ENCODE measurements around the gene AQP6.

AQP6 gene

DNA sequence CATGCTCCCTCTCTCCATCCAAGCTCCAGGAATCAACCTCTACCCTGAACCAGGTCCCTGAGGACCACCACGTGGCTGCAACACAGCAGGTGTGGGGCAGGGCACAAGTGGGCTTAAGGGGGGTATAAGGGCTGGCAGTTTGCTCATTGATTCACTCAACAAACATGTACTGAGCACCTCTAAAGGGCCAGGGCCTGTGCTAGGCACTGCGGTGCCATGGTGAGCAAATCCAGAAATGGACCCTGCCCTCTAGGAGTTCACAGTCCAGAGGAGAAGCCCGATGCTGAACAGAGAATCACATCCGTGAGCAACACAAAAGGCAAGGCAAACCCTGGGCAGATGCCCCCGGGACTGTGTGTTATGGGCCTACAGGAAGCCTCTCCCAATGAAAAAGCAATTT is 28.7 kb upstream of the AQP6 start:
- no peak for TF ChIP-seq CTCF (IDR thresholded peaks at IDR 0.05; ENCODE audit: extremely low read depth, missing control alignments)
- DNase-seq (ENCODE audit: low spot score) = no peak

DNA sequence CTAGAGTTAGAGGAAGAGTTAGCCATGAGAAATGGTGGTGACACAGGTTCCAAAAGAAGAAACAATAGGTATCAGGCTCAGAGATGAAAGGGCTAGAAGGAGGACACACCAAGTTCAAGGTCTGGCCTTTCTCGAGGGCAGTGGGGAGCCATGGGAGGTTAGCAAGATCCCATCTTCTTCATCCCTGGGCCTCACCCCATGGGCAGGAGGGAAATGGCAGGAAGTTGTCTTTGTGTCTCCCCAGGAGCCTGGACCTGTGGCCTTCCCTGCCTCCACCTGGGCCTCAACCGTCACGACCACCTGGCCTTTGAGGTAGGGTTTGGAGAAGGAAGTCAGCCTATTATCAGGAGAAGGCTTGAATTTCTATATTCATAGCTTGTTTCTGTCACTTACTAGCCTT is 28.0 kb upstream of the AQP6 start:
- no peak for TF ChIP-seq CTCF (IDR thresholded peaks at IDR 0.05; ENCODE audit: extremely low read depth, missing control alignments)
- no peak for DNase-seq (ENCODE audit: low spot score)

DNA sequence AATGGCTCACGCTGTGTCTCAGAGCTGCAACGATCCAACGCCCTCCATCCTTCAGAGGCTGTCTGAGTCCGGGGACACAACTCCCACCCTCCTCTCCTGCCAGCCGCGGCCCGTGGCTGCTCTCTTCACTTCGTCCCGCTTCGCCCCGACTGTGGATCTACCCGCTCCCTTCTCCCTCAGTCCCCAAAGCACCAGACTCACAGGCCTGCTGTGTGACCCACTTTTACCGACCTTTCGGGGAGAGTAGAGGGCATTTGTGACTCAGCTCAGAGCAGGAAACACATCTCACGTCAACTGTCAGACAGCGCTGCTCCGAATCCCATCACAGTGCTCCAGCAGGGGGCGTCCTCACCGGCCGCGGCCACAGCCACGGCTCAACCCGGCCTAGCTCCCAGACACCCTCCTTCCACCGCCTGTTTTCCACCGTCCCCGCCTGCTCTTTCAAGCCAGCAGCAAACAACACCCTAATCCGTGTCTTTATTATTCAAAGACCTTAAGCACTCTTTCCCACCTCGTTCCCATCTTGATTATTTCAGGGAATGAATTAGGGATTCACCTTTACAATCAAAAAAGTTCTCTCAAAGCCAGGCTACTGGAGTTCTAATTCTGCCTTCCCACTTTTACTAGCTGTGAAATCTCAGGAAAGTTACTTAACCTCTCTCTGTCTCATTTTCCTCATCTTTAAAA is 27.2 kb upstream of the AQP6 start:
- peak; percentile 96 for TF ChIP-seq CTCF (IDR thresholded peaks at IDR 0.05; ENCODE audit: extremely low read depth, missing control alignments)
- DNase-seq (ENCODE audit: low spot score) = peak; percentile 91

DNA sequence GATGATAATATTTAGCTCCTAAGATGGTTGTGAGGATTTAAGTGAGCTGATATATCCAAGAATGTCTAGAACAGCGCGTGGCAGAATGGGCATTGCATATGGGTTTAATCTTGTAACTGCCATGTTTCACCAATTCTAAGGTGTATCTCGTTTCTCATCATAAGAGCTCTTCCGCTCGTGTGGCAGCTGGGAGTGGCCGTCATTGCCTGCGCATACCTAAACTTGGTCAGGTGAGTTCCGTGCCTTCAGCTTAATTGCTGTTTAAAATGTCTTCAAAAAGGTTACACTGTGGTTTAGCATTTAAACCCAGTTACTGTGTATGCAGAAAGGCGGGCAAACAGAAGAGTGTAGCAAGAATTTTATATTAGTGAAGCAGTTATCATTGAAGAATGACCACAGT is 26.7 kb upstream of the AQP6 start:
- no peak for TF ChIP-seq CTCF (IDR thresholded peaks at IDR 0.05; ENCODE audit: extremely low read depth, missing control alignments)
- DNase-seq (ENCODE audit: low spot score) = no peak

- DNase-seq (ENCODE audit: low spot score) = no peak
- no peak for TF ChIP-seq CTCF (IDR thresholded peaks at IDR 0.05; ENCODE audit: extremely low read depth, missing control alignments)
Observed at GRCh38 chr12:49946497-49946896, 26.2 kb upstream of the AQP6 start.

DNA sequence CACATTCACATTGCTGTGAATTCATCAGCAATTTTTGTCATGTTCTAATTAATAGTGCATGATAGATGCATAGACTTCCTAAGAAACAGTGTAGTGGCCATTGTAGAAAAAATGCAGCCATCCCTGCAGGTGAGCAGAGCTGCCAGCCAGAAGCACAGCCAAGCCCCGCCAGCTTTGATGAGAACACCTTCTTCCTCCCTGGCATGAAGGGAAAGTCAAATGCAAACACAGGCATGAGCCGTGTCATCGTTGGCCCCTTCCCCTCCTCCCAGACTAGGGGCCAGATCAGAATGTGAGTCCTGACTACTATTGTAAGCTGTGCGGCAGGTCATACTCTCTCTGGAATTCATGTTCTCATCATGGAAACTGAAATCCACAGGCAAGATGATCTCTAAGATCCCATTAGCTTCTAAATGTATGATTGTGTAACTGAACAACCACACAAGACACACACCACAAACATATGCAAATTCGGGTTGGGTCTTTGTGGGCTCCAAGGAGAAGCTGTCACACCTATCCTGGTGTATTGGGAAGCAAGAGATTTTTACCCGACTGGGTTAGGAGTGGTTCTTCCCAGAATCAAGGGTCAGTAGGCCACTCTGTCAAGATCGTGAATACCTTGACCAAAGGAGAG is 25.0 kb upstream of the AQP6 start:
- DNase-seq (ENCODE audit: low spot score) = no peak
- no peak for TF ChIP-seq CTCF (IDR thresholded peaks at IDR 0.05; ENCODE audit: extremely low read depth, missing control alignments)

- TF ChIP-seq CTCF (IDR thresholded peaks at IDR 0.05; ENCODE audit: extremely low read depth, missing control alignments) = no peak
- DNase-seq (ENCODE audit: low spot score) = no peak
Observed at GRCh38 chr12:49948866-49949845, 23.6 kb upstream of the AQP6 start.
